Endodermal cell (in vitro differentiated cells): Measurements from ENCODE around the gene PNMA6E. TPM values are rescaled to one million over a fixed set of nuclear protein-coding genes. Genes with fewer than 3 reads are reported as not detected.

Source experiments
- DNase-seq: peaks from one replicate; pipeline ENCODE4 v3.0.0-alpha.2; 2017
- H3K27ac ChIP-seq: 2 replicates; pipeline ENCODE4 v1.5.1; 2013; ENCODE audit warnings: mild to moderate bottlenecking, low read depth, low read length, moderate library complexity
- H3K27me3 ChIP-seq: 2 replicates; pipeline ENCODE4 v1.6.1; 2013; ENCODE audit warnings: mild to moderate bottlenecking, low read length, moderate library complexity; ENCODE audit not compliant: insufficient read depth, control insufficient read depth, poor library complexity, severe bottlenecking
- H3K36me3 ChIP-seq: 2 replicates; pipeline ENCODE4 v1.7.0; 2013; ENCODE audit warnings: mild to moderate bottlenecking, low read length, moderate library complexity; ENCODE audit not compliant: control insufficient read depth, insufficient read depth
- H3K4me1 ChIP-seq: one replicate; pipeline ENCODE4 v1.7.0; 2013; ENCODE audit warnings: low read length; ENCODE audit not compliant: control insufficient read depth, insufficient read depth
- H3K4me3 ChIP-seq: 2 replicates; pipeline ENCODE4 v1.5.1; 2013; ENCODE audit warnings: mild to moderate bottlenecking, low read length, moderate library complexity
- H3K9ac ChIP-seq: 2 replicates; pipeline ENCODE4 v1.6.1; 2013; ENCODE audit warnings: mild to moderate bottlenecking, low read length, moderate library complexity; ENCODE audit not compliant: poor library complexity, severe bottlenecking; ENCODE audit errors: extremely low read depth
- H3K9me3 ChIP-seq: 2 replicates; pipeline ENCODE4 v1.6.1; 2013; ENCODE audit warnings: mild to moderate bottlenecking, low read length, moderate library complexity; ENCODE audit not compliant: control insufficient read depth
- H3K27ac Mint-ChIP-seq: 2 replicates; pipeline ENCODE4 v1.8.0; 2020; ENCODE audit warnings: mixed read lengths
- H3K27me3 Mint-ChIP-seq: 2 replicates; pipeline ENCODE4 v1.8.0; 2021; ENCODE audit warnings: mild to moderate bottlenecking, mixed read lengths; ENCODE audit not compliant: insufficient read depth
- H3K36me3 Mint-ChIP-seq: 2 replicates; pipeline ENCODE4 v1.8.0; 2020; ENCODE audit warnings: low read depth, mixed read lengths
- H3K4me1 Mint-ChIP-seq: 2 replicates; pipeline ENCODE4 v1.8.0; 2020; ENCODE audit warnings: mixed read lengths
- H3K4me3 Mint-ChIP-seq: 2 replicates; pipeline ENCODE4 v1.8.0; 2020; ENCODE audit warnings: mild to moderate bottlenecking, moderate library complexity, mixed read lengths
- H3K9me3 Mint-ChIP-seq: 2 replicates; pipeline ENCODE4 v1.8.0; 2020; ENCODE audit warnings: mild to moderate bottlenecking, mixed read lengths
- CTCF ChIP-seq: fragments of 200-600 bp; sonication (generic); conservative IDR thresholded peaks from 2 replicates; pipeline ENCODE4 v1.5.0; 2021; ENCODE audit warnings: antibody characterized with exemption, mild to moderate bottlenecking
- WGBS, 2 experiments: methylation state at CpG; one replicate each; pipeline versions ENCODE4 v1.1.5 to v1.1.7; 2013; ENCODE audit warnings: missing lambda C conversion rate in 2 of 2, mixed read lengths in 1 of 2; ENCODE audit not compliant: insufficient coverage in 1 of 2, insufficient read length in 1 of 2; 5-methylcytosine and 5-hydroxymethylcytosine counted together
- total RNA-seq, 2 donors: library from RNA; stranded (reverse); fragmentation: NEBNext Ultra II Directional in 1 of 2; extraction: Animal tissue kit (Norgen Biotek cat#: 25700) in 1 of 2; gene quantifications; 2 replicates in 1 of 2; 3 replicates in 1 of 2; pipeline ENCODE4 v1.2.1, GENCODE V29; 2021

PNMA6E gene
- total RNA-seq, 2 donors from 2014 or later = not detected

GRCh38 chrX:153411255-153411987 lies 10.3 kb upstream of the PNMA6E start, which contains the start of gene ZFP92:
TSS of gene ZFP92 (plus strand) at chrX:153411472. CDS start at chrX:153418323, 6,851 bp downstream.
- Histone ChIP-seq H3K9ac (no peak within 1 kb of the TSS), H3K4me1 (no peaks in the 10 kb centered on the region), H3K27me3 (peaks cover 22% of the 10 kb centered on the region), H3K4me3 (no peak within 1 kb of the TSS), H3K27ac (no peak within 1 kb of the TSS), H3K9me3 (no peaks in the 10 kb centered on the region), H3K36me3 (no peaks in the 10 kb centered on the region)
- no peak for DNase-seq
- peaks cover 26% of the 10 kb centered on the region for H3K27me3 Mint-ChIP-seq
- TF ChIP-seq CTCF = no peak
- peaks cover 64% of the 10 kb centered on the region for H3K9me3 Mint-ChIP-seq
- 24% methylated on average over 73 of the region's 75 CpGs; no CpG with 5 or more reads in 1 of the 2 experiments for WGBS, 2 experiments
- H3K36me3 Mint-ChIP-seq = no peaks in the 10 kb centered on the region
- H3K4me1 Mint-ChIP-seq = no peaks in the 10 kb centered on the region
- H3K27ac Mint-ChIP-seq = no peak within 1 kb of the TSS
- peak within 1 kb of the TSS; percentile 52 for H3K4me3 Mint-ChIP-seq

DNA sequence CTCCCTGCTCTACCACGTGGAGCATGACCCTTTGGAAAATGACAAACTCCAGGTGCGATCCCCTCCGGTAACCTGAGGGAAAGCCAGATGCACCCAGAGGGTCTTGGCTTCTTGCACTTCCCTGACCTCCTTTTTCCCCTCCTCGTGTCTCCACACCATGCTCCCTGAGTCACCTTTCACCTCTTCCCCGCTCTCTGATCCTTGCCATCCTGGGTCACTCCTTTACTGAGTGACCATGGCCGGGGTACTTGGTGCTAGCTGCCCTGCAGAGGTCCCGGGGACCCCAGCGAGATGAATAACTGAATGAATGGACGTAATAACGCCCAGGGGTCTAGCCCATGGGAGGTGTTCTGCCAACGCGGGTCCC lies 9.7 kb upstream of the PNMA6E start:
- Mint-ChIP-seq H3K4me1 (no peaks in the 10 kb centered on the region), H3K27me3 (peaks cover 29% of the 10 kb centered on the region), H3K36me3 (no peaks in the 10 kb centered on the region), H3K4me3 (peak overlapping the region; percentile 52), H3K9me3 (peaks cover 65% of the 10 kb centered on the region), H3K27ac (no peak overlapping the region)
- Histone ChIP-seq H3K4me3 (no peak overlapping the region), H3K27me3 (peaks cover 22% of the 10 kb centered on the region), H3K27ac (no peak overlapping the region), H3K9ac (no peak overlapping the region), H3K9me3 (no peaks in the 10 kb centered on the region), H3K36me3 (no peaks in the 10 kb centered on the region), H3K4me1 (no peaks in the 10 kb centered on the region)
- DNase-seq = no peak
- WGBS, 2 experiments = 53 to 70% methylated on average over 3 to 12 of the region's 12 CpGs
- TF ChIP-seq CTCF = no peak

GRCh38 chrX:153410373-153410772 lies 9.2 kb upstream of the PNMA6E start:
- H3K27ac Mint-ChIP-seq = no peak overlapping the region
- 90% methylated on average over 13 of the region's 15 CpGs; no CpG with 5 or more reads in 1 of the 2 experiments for WGBS, 2 experiments
- peaks cover 65% of the 10 kb centered on the region for H3K9me3 Mint-ChIP-seq
- Histone ChIP-seq H3K9ac (no peak overlapping the region), H3K4me3 (no peak overlapping the region), H3K27me3 (peaks cover 22% of the 10 kb centered on the region), H3K27ac (no peak overlapping the region), H3K9me3 (no peaks in the 10 kb centered on the region), H3K36me3 (no peaks in the 10 kb centered on the region), H3K4me1 (no peaks in the 10 kb centered on the region)
- TF ChIP-seq CTCF = no peak
- DNase-seq = no peak
- H3K27me3 Mint-ChIP-seq = peaks cover 31% of the 10 kb centered on the region
- H3K4me1 Mint-ChIP-seq = no peaks in the 10 kb centered on the region
- H3K4me3 Mint-ChIP-seq = peak overlapping the region; percentile 52
- H3K36me3 Mint-ChIP-seq = no peaks in the 10 kb centered on the region
